ENCODE data around the gene SLC19A1. TPM values are rescaled to one million over a fixed set of nuclear protein-coding genes. Genes with fewer than 3 reads are reported as not detected.
"Not testable (repeated sequence)": the region's sequence is repeated elsewhere in the genome, so short reads cannot be mapped to it uniquely, and the experiment has no call there.

Gene SLC19A1
- total RNA-seq, 1 experiment from 2014 or later, result 25.5 TPM

DNA sequence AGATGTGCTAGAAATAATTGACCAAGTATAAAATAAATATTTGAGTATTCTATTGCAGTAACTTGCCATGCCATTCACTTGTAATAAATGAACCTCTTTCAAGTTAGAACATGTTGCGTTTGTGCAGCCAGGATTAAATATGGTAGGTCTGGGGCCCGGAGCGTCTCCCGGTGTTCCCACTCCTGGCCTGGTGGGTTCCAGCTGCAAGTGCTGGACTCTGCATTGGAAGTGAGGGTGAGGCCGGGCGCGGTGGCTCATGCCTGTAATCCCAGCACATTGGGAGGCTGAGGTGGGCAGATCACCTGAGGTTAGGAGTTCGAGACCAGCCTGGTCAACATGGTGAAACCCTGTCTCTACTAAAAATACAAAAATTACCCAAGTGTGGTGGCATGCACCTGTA, 19.0 kb upstream of the SLC19A1 start:
- DNase-seq (ENCODE audit: low read depth); in situ Hi-C loops (cut with HindIII; ENCODE audit: low pct_unique_long_range_greater_than_20kb, low sequenced_read_pairs): not testable (repeated sequence)

DNA sequence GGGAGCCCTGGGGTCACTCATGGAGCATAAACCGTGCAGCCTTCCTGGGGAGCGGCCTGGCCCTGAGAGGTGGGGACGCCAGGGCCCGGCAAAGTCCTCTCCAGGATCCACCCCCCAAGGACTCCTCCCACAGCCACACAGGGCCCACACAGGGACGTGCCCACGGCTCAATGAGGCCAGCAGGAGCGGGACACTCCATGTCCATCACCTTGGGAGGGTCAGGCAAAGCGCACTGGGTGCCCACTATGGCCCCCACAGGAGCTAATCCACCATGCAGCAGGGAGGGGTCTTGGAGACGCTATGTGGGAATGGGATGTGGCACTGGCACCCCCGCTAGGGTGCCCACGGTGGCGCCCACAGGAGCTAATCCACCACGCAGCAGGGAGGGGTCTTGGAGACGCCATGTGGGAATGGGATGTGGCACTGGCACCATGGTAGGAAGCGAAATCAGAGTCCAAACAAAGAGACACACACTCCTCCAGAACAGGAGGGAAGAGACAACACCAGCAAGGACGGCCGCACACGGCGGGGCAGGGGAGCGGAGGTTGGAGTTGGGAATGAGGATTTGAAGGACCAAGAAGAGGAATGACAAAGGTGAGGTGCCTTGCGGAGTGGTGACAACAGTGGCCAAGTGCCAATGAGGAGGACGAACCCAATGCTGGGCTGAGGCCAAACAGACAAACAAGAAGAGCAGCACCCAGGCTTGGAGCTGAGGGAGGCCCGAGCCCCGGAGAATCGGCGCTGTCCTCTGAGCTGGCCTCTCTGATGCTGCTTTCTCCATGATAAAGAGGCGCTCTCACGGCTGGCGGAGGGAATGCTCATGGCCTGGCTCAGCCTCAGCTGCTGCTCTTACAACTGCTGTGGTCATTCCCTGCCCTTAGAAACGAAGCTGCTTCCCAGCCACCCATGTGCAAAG, 18.1 kb upstream of the SLC19A1 start:
- no peak for DNase-seq (ENCODE audit: low read depth)
- in situ Hi-C loops (cut with HindIII; ENCODE audit: low pct_unique_long_range_greater_than_20kb, low sequenced_read_pairs), result no loop called here

DNA sequence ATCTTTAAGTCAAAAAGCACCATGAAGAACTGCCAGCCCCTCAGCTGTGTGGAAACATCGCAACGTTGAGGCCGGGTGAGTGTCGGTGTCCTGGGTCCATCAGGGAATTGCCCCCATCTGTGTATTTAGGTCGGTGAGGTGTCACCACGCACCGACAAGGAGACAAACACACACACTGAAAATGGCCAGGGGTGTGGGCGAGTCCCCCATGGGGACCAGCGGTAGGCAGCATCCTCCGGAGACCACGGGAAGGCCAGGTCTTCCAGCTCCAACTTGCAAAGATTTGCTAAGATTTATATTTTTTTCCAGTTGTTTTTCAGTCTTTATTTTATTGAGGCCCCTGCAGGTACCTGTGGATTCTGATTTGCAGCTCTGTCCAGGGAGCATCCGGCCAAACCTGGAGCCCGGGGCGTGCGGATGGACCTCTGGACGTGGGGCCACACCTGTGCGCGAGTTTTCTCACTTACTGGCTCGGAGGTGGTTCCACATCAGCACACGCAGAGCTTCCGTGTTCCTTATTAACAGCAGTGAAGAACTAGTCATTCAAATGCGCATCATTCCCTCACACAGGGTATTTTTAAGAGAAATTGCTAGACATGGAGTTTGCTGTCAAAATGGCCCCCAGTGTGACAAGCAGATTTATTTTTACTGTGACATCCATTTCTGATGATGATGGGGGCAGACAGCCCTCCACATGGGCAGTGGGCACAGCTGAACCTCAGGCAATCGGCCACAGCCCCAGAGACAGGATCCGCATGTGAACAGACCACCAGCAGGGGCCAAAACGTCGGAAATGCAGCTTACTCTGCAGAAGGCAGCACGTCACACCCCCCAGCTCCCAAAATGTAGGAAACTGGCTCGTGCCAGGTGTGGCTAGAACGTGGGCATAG, 17.2 kb upstream of the SLC19A1 start:
- in situ Hi-C loops (cut with HindIII; ENCODE audit: low pct_unique_long_range_greater_than_20kb, low sequenced_read_pairs), result no loop called here
- DNase-seq (ENCODE audit: low read depth), result no peak

DNA sequence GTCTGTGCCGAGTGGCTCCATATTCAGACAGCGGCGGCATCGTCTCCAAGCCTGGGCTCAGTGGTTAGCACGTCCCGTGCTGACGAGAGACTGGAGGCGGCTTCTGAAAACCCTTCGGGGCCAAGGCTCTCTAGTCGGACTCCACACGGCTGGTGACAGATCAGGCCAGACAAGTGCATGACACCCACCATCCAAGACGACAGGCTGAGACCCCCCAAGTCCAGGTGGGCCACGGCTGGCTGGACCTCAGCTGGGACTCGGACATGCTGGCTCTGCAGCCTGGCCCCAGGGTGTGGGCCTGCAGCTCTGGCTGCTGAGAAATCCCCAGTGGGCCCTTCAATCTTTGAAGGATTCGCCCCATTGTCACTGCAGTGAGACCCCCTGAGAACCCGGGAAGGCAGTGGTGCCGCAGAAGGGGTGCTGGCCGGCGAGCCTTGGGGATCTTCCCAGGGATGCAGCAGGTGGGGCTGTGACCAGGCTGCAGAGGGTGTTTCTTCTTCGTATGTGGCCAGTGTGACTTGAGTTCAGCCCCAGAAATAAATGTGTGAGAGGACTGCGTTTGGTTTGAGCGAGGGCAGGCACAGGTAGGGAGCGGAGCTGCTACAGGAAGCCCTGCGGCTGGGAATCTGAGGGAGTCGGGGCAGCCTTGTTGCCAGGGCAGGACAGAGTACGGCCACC, 15.9 kb upstream of the SLC19A1 start:
- in situ Hi-C loops (cut with HindIII; ENCODE audit: low pct_unique_long_range_greater_than_20kb, low sequenced_read_pairs), result no loop called here
- no peak for DNase-seq (ENCODE audit: low read depth)

DNA sequence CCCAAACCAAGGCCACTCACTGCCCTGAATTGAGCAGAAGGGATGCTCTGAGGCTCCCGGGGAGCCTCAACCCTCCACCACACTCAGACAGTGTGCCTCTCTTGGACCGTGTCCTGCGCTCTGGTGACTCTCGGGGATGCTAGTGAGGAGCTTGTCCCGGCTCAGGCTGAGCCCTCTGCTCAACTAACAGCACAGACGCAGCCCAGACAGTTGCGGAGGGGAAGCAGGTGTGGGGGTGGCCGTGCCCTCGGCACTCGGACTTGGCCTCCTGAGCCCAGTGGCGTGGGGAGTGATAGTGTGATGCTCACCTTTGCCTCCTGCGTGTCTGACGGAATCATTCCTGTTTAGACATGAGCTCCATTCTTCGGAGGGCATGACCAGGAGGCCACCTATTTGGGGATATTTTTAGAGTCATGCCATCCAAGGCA, 15.4 kb upstream of the SLC19A1 start:
- in situ Hi-C loops (cut with HindIII; ENCODE audit: low pct_unique_long_range_greater_than_20kb, low sequenced_read_pairs), result no loop called here
- DNase-seq (ENCODE audit: low read depth), result no peak

DNA sequence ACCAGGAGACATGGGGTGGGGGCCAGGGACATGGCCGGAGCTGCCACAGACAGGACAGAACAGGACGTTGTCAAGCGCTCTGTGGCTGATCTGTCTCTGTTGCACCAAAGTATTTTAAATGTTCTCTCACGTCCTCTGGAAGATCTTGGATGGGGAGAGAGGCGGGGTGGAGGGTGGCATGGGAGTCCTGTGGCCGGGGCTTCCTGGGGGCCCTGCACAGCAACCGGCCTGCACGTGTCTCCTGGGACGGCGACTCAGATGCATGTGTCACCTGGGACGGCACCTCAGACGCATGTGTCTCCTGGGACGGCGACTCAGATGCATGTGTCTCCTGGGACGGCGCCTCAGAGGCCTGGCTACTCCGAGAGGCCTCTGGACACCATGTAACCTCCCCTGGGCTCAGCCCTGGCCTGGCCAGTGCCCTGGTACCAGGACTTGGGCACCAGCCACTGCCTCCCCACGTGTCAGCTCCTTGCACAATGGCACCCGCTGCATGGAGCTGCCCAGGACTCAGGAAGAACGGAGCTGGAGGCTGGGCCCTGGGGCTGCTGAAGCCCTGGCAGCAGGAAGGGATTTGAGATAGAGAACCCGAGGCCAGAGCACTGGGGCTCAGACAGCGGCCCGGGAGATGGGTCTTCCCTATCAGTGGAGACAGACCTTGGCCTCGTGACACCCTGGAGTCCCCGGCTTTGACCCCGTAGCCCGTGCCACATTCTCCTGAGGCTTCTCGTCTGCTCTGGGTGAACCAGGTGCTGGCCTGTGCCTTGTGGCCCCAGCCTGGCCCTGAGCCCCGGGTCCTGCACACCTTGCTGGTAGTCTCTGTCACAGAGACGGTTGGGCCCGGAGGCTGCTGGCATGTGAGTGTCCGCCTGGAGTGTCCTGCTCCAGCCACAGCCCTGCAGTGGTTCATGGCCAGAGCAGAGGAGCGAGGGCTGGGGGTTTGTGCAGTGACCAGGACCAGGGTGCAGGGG, 14.7 kb upstream of the SLC19A1 start:
- DNase-seq (ENCODE audit: low read depth), result no peak
- in situ Hi-C loops (cut with HindIII; ENCODE audit: low pct_unique_long_range_greater_than_20kb, low sequenced_read_pairs), result no loop called here

DNA sequence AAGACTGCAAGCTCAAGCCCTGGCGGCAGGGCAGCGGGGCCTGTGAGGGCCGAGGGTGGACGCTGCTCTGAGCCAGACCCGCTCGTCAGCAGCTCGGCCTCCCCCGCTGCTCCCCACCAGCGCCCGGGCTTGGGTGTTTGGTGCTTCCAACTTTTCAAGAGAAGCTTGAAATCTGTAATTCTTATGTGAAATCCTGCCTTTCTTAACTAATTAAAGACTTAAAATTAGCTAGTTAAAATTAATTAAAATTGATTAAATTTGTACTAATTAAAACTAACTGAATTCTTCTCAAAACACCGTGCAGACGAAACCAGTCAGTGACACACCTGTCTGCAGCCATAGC, 14.0 kb upstream of the SLC19A1 start:
- in situ Hi-C loops (cut with HindIII; ENCODE audit: low pct_unique_long_range_greater_than_20kb, low sequenced_read_pairs), result no loop called here
- no peak for DNase-seq (ENCODE audit: low read depth)

DNA sequence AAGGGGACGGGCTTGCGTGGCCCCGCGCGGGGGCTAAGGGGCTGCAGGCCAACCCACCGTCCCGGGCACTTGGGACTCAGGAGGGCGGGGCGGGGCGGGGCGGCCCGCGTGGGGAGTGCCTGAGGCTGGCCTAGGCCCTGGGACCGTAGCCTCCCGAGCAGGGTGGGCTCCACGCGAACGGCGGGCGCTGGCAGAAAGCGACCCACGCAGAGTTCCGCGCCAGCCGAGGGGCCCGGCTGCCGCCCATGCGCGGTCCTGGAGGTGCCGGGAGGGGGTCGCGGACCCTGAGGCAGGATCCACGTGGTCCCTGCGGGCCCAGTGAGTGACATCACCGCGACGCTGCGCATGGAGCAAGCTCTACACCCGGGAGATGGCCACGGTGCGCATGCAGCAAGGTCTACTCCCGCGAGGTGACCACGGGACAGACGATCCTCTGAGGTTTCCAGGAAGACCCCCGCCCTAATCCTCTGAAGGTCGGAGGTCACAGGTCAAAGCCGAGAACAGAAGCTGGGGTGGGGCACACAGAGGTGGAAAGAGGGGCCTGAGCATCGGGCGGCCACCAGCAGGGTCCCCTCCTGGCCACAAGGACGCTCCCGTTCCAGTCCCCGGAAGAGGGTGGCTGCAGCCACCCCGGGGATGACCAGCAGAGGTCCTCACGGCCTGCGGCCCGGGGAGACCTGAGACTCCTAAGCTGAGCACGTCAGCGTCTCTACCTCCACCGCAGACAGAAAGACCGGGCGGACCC, 13.5 kb upstream of the SLC19A1 start:
- peak; percentile 90 for DNase-seq (ENCODE audit: low read depth)
- in situ Hi-C loops (cut with HindIII; ENCODE audit: low pct_unique_long_range_greater_than_20kb, low sequenced_read_pairs), result no loop called here

DNA sequence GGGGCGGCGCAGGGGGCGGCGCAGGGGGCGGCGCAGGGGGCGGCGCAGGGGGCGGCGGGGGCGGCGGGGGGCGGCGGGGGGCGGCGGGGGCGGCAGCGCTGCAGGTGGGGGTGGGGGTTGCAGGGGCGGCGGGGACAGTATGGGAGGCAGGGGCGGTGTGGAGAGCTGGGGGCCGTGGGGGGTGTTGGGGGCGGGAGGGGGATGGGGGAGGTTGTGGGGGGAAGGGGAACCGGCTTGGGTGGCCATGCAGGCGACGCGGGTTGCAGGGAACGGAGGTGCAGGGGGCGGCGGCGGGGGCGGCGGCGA, 13.0 kb upstream of the SLC19A1 start:
- DNase-seq (ENCODE audit: low read depth), result no peak
- in situ Hi-C loops (cut with HindIII; ENCODE audit: low pct_unique_long_range_greater_than_20kb, low sequenced_read_pairs), result no loop called here

DNA sequence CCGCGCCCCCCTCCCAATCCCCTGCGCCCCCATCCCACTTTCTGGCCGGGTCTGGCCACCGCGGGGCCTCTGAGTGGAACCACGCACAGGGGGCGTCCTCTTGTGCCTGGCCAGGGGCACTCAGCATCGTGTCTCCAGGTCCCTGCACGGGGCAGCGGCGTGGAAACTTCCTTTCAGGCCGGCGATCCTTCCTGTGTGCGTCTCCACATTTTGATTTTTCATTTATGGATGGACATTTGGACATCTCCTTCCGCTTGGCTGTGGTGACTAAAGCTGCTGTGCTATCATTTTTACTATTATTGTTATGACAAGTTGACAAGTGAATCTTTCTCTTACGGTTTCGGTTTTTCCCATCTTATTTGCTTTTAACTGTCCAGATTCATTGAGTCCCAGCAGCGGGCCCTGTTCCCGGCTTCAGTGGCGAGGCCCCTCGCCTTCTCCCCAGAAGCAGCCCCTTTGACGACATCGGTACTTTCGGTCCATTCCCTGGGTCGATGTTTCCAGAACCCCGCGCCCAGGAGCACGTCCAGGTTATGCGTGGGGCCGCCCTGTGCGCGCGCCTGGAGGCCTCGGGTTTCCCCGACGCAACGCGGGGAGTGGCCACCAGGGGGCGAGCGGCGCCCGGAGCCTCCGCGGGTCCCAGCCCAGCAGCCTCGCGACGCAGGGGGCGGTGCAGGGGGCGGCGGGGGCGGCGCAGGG, 12.4 kb upstream of the SLC19A1 start:
- DNase-seq (ENCODE audit: low read depth), result peak; percentile 68
- in situ Hi-C loops (cut with HindIII; ENCODE audit: low pct_unique_long_range_greater_than_20kb, low sequenced_read_pairs), result no loop called here

DNA sequence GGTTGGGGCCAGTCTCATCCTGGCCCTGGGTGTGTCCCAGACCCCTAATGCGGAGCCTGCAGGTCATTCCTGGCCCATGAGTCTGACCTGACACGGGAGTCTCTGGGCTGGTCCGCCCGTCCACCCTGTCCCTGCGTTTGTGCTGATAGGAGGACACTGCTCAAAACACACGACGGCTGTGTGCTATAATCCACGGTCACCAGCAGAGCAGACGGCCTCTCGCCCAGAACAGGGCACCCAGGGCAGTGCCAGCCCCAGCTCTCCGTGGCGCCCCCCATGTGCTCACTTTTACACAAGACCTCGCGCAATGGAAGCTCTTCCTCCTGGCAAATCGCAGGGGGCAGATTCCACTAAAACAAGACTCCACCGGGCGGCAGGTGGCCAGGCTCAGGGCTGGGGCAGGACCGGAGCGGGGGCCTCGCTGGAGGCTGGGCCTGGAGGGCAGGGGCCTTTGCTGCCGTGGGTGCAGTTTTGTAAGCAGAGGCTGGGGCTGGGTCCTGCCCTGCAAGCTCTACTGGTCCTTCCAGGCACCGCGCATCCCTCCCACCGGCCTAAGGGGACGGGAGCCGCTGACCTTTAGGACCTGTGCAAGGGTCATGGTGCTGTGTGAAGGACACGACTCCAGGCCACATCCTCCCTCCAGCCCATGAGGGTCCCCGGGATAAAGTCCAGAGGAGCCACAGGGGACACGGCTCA, 10.6 kb upstream of the SLC19A1 start:
- in situ Hi-C loops (cut with HindIII; ENCODE audit: low pct_unique_long_range_greater_than_20kb, low sequenced_read_pairs), result no loop called here
- DNase-seq (ENCODE audit: low read depth), result no peak

DNA sequence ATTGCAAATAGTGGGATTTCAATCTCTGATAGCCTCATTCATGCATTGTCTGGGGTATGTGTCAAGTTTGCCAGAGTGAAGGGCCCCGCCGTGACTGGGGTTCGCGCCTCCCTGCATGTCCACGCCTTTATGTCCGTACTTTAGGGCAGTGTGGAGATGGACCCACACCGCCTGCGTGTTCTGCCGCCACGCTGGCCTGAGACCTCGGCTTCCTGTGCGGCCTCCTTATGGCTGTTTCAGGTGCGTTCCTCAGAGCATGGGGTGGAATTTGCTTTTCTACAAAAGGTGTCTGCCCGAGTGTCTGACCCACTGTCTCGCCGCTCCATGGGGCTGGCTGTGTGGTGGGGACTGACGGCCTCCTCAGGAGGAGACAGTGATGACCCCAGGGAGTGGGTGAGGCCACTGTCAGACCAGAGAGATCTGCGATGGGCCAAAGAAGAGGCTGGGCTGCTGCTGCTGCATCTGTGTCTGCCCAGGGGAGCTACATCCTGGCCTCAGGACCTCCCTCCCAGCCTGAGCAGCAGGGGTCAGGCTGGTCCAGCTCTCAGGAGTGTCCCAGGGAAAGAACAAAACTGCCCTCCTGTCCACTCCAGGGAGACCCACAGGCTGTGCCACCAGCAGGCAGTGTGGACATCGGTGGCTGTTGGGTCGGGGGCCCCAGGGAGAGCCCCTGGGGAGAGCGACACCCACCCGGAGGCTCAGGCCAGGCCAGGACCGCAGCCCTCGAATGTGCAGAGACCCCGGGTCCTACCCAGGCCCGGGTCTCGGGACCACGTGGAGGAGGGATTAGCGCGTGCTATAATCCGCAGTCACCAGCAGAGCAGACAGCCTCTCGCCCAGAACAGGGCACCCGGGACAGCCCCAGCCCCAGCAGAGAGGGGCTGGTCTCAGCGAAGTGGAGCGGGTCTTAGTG, 9.8 kb upstream of the SLC19A1 start:
- DNase-seq (ENCODE audit: low read depth), result no peak
- in situ Hi-C loops (cut with HindIII; ENCODE audit: low pct_unique_long_range_greater_than_20kb, low sequenced_read_pairs), result no loop called here

DNA sequence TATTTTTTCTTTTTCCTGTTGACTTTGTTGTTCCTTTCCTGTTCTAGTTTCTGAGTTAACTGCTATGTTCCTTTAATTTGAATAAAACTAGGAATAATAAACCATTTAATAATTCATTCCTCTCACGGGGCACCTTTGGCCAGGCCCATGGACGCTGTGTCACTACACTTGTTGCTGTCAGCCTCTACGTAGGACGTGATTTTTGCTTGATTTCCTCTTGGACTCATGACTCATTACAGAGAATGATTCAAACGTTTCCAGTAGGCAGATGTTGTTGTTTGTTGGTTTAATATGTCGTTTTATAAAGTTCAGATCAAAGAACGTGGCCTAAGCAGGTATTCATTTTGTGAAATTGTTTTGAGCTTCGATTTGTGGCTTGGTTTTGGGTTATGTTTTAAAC, 9.1 kb upstream of the SLC19A1 start:
- in situ Hi-C loops (cut with HindIII; ENCODE audit: low pct_unique_long_range_greater_than_20kb, low sequenced_read_pairs), result no loop called here

DNA sequence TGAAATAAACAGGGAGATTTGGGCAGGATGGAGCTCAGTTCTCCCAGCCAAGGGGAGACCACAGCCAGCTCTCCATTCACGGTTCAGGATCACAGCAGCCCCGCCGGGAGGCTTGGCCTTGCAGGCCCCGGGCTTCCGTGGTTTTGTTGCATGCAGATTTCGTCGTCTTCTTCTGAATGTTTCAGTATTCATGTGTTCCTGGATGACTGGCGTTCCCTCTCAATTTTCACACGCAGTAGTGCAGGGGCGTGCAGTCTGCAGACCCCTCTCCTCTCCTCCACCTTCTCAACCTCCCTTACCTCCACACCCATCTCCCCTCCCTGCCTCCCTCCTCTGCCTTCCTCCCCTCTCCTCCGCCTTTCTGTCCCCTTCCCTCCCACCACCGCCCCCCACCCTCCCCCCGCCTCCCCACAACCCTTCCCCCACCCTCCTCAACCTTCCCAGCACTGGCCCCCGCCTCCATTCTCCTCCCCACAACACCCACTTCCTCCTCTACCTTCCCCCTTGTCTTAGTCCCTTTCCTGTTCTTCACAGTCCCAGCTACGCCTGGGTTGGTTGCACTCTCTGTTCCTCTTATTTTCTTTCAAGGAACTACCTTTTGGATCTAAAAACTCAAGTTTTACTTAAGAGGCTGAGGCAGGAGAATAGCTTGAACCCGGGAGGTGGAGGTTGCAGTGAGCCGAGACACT, 8.4 kb upstream of the SLC19A1 start:
- in situ Hi-C loops (cut with HindIII; ENCODE audit: low pct_unique_long_range_greater_than_20kb, low sequenced_read_pairs), result no loop called here
- DNase-seq (ENCODE audit: low read depth), result no peak

More for the DNA sequence above, 9.1 kb upstream of the SLC19A1 start:
- peak; percentile 73 for DNase-seq (ENCODE audit: low read depth)

Measured in Caki2 (cell line).